OCI-LY1 (cell line): ENCODE measurements around the gene ZP1.

ENCODE experiments used
- EZH2 ChIP-seq: fragments of 200-600 bp; sonication (generic), shearing (Covaris generic); IDR thresholded peaks from 2 replicates; pipeline ENCODE4 v1.8.0; 2017; ENCODE audit warnings: borderline replicate concordance, mixed run types, mild to moderate bottlenecking, antibody characterized with exemption, low read length, moderate library complexity, mixed read lengths
- TF ChIP-seq, protein P1 (sequence below): fragments of 200-600 bp; sonication (generic), shearing (Covaris generic); IDR thresholded peaks from 2 replicates; pipeline ENCODE4 v1.5.1; 2017; ENCODE audit warnings: mild to moderate bottlenecking, antibody characterized with exemption, low read length, moderate library complexity, mixed read lengths

DNA sequence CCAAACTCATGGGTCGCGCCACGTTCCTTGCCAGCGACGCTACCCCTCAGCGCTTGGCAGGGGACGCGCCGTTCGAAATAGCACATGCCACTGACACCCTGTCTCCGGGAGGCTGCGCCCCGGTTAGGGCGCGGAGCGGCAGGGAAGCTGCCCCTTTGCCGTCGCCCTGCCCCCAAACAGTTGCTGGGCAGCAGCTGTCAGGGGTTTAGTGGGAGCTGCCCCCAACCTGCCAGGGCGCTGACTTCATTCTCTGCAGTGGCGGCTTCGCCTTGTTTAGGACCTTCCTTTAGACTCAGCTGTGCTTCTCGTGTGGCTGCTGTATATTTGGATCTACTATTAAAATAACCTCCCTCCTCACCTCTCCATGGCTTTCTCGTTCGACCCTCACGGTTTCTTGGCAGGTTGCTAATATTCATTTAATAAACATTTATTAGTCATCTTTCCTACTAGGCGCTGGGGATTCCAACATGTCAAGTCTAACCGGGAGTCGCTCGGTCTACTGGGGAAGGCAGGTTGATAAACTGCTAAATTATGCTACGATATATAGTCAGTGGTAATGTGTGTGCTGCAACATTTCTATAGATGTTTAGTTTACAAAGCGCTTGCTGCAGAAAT is 47.4 kb downstream of the ZP1 start:
- TF ChIP-seq, protein P1, sequence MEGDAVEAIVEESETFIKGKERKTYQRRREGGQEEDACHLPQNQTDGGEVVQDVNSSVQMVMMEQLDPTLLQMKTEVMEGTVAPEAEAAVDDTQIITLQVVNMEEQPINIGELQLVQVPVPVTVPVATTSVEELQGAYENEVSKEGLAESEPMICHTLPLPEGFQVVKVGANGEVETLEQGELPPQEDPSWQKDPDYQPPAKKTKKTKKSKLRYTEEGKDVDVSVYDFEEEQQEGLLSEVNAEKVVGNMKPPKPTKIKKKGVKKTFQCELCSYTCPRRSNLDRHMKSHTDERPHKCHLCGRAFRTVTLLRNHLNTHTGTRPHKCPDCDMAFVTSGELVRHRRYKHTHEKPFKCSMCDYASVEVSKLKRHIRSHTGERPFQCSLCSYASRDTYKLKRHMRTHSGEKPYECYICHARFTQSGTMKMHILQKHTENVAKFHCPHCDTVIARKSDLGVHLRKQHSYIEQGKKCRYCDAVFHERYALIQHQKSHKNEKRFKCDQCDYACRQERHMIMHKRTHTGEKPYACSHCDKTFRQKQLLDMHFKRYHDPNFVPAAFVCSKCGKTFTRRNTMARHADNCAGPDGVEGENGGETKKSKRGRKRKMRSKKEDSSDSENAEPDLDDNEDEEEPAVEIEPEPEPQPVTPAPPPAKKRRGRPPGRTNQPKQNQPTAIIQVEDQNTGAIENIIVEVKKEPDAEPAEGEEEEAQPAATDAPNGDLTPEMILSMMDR: no peak
- no peak for TF ChIP-seq EZH2
